GM21526 (cell line): ENCODE measurements around the gene USP24.

Source experiments
- ATAC-seq: cut with Tn5 transposase; IDR thresholded peaks from one replicate; pipeline ENCODE4 v1.9.1; 2021; ENCODE audit warnings: moderate library complexity; ENCODE audit not compliant: unreplicated experiment, low FRiP score

Gene USP24, protein sequence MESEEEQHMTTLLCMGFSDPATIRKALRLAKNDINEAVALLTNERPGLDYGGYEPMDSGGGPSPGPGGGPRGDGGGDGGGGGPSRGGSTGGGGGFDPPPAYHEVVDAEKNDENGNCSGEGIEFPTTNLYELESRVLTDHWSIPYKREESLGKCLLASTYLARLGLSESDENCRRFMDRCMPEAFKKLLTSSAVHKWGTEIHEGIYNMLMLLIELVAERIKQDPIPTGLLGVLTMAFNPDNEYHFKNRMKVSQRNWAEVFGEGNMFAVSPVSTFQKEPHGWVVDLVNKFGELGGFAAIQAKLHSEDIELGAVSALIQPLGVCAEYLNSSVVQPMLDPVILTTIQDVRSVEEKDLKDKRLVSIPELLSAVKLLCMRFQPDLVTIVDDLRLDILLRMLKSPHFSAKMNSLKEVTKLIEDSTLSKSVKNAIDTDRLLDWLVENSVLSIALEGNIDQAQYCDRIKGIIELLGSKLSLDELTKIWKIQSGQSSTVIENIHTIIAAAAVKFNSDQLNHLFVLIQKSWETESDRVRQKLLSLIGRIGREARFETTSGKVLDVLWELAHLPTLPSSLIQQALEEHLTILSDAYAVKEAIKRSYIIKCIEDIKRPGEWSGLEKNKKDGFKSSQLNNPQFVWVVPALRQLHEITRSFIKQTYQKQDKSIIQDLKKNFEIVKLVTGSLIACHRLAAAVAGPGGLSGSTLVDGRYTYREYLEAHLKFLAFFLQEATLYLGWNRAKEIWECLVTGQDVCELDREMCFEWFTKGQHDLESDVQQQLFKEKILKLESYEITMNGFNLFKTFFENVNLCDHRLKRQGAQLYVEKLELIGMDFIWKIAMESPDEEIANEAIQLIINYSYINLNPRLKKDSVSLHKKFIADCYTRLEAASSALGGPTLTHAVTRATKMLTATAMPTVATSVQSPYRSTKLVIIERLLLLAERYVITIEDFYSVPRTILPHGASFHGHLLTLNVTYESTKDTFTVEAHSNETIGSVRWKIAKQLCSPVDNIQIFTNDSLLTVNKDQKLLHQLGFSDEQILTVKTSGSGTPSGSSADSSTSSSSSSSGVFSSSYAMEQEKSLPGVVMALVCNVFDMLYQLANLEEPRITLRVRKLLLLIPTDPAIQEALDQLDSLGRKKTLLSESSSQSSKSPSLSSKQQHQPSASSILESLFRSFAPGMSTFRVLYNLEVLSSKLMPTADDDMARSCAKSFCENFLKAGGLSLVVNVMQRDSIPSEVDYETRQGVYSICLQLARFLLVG (N-terminal part only)

DNA sequence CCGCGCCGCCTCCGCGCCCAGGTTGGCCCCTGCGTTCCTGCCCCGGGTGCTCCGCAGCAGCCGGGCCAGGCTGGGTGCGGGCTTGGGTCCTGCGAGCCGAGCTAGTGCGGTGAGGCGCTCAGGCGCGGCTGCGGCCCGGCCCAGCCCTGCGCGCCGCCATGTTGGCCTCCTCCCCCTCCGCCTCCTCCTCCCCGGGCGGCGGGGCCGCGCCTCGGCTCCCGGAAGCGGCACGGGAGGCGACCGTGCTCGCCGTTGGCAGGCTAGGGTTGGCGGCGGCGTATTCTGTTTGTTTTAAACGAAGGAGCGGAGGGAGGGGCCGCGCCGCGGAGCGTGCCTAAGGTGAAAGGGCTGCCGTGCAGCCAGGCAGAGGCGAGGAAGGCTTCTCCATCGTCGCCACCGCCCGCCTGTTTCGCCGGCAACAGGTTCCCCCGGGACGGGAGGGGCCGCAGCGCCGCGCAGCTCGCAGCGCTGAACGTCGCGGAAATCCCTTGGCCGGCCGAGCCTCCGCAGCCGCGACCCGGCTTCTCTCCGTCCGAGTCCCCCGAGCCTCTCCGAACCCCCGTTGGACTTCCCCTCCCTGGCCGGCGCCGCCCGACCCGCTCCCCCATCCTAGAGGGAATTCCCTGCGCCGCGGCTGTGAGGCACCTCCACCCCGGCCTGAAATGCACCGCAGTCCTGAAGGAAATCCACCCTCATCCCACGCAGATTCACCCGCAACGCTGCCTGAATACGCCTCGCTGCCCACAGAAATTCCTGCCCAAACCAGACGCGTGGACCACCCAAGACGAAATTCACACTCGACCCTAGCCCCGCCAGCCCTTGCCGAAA, at the start of gene USP24:
Gene USP24 (minus strand): TSS at position 171 of the 828 bp plus-strand sequence. CDS start 251 bp downstream, outside the sequence.
- ATAC-seq: peak; percentile 70

DNA sequence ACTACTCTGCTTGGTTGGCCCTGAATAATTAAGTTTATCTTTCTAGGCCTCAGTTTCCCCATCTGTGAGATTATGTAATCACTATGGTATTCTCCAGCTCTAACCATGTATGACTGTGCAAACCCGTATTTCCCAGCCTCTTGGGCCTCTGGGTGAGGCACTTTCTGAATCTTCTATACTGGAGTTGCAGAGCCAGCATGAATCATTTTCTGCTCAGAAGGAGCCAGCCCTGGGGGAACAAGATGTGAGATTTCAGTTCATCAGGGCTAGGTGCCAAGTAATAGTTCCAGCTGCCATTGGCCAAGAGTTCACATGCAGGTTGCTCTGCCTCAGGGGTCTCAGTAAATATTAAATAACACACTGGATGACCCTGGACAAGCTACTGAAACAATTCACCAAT, 47.7 kb upstream of the USP24 start:
- ATAC-seq: no peak

DNA sequence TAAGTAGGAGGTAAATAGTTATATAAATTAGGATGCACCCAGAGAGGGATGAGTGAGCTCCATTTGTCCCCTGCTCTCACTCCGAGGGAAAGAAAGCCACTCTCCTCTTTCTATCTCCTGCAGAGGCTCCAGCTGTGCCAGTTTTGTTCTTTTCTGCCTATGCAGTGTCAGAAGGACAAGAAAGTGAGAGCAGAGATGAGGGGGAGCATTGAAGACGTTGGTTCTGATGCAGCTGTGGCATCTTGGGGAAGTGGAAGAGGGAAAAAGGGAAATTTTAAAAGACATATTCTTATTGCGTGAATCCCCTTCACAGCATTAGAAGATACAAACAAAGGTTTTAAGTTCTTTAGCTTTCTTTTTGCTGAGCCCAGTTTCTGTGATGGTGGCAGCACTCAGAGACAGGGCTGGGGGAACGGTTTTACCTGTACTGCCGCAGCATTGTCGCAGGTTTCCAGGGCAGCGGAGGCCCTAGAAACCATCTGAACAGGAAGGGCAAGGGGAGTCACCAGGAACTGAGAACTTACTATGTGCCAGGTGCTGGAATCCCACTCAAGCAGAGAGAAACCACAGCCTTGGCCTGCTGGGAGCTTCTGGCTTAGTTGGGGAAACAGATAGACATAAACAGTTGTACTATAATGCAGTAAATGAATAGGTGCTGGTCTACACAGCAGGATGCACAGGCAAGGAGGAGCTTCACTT, 44.9 kb upstream of the USP24 start:
- peak; percentile 47 for ATAC-seq

DNA sequence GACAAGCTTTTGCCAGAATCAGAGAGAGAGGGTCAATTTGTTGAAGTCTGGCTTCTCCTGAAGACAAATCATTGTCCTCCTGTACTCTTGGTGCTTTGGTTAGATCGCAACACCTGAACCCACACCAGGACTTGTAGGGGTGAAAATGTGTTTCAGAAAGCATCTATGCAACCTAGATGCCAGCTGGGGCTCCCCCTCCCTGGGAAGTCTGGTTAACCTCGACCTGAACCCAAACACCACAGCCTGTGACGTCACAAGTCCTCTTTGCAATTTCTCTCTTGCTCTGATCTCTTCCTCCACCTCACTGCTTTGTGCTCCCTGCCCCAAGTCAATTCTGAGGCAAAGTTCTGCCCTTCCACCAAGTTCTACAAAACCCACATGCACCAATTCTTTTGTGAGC, 42.8 kb upstream of the USP24 start:
- ATAC-seq: no peak

DNA sequence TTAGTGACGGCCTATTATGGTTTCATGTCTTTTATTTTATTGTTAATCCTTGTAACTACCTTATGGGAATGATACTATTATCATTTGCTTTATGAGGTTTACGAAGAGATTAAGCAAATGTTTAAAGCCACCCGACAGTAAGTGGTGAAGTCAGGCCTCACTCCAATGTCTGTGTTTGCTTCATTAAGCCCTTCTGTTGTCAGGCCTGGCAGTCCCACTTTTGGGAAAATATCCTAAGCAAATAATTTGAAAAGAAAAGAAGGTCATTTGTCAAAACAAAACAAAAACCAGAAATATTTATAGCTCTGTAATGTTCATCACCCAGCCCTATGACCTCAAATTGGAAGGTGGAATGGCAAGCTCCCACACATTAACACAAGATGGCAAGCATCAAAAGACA, 40.7 kb upstream of the USP24 start:
- ATAC-seq: no peak

DNA sequence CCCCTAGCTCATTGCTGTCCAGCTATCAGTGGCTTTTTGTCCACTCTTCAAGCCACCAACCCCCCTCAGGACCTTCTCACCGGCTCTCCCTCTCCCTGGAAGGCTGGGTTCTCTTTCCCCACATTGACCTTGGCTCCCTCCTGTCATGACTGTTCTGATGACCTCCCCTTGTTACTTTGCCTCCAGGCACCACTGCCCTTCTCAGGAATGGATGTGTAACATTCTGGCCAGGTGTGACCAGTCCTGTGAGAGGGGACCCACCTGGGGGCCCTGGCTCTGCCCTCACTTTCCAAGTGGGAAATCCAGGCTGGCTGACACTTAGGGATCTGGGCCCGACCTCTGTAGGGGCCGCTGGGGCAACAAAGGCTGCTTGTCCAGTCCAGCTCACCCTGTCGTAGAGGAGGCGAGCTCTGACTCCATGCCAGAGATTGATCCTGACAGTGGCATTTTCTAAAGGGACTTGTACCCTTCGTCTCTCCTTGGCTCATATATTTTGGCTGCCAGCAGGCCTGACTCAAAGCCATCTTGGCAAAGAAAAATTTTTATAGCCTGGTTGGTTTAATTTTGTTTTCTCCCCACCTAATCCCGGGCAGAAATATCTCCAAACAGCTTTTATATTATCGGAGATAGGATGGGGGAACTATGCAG, 37.9 kb upstream of the USP24 start:
- ATAC-seq: no peak

DNA sequence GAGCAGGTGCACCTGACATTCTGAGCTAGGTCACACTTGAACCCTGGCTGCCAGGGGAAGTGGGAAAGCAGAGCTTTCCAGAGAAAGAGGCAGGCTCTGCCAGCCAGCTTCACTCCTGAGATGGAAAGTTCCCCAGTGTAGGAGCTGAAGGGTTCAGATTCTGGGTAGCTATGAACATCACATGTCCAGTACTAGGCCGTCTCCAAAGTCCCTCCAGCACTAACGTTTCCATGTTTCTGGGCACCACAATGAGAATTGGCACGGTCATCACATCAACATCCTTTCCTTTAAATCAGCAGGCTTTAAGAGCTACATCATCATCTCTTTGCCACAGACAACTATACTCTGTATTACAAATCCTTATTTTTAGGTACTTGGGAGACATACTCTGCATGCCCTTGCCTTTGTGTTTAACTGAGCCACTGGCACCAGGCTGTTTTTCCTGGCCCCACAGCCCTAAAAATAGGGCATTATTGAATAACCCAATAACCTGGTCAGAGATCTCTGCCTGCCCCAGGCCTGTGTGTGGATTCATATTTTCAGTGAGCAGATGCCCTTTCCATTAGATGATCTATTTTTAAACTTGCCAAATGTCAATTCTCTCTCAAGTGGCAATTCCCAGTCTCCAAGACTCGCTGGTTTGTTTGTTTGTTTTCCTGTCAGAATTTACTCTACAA, 35.4 kb upstream of the USP24 start:
- no peak for ATAC-seq

DNA sequence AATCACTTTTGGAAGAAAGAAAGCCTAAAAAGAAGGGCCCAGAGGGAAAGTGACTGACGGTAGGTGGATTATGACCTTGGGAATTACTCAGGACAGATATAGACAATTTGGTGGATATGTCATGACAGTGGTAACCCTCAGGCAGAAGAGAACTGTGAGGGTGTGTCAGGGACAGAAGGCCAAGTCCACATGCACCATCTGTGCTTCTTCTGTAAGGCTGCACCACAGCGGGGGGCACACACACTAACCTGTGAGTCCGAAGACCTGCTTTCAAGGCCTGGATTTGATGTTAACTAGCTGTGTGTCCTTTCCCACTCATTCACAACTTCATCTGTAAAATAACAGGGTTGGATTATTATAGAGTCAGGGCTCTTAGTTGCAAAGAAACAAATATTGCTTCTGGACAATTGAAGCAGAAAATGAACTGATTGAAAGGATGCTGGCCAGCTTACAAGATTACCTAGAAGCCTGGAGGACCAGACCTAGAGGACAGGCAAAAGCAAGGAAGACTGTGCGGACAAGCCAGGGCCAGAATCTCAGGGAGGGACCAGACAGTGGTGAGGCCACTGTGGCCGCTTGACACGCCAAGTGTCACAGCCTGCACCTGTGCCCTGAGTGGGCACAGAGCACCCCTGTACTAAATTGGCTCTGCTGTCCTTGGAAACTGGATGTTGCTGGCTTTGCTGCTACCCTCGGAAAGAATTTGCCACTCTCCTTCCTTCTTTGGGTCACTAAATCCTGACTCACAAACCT, 34.7 kb upstream of the USP24 start:
- no peak for ATAC-seq

DNA sequence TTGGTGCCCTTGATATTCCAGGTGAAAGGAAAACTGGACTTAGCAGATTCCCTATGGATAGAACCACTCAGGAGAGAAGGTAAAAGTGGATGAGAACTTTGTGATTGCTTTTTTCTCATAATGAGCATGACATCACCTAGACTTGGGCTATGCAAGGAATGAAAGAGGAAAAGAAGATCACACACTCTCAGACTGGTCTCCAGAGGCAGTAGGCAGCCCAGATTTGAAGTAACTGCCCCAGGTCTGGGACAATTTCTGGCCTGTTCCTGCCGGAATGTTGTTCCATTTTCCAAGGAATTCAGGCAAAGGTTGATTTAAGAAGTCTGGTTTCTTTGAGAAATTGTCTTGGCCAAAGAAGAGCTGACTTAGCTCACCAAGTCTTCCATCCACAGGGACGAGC, 31.7 kb upstream of the USP24 start:
- ATAC-seq: no peak

DNA sequence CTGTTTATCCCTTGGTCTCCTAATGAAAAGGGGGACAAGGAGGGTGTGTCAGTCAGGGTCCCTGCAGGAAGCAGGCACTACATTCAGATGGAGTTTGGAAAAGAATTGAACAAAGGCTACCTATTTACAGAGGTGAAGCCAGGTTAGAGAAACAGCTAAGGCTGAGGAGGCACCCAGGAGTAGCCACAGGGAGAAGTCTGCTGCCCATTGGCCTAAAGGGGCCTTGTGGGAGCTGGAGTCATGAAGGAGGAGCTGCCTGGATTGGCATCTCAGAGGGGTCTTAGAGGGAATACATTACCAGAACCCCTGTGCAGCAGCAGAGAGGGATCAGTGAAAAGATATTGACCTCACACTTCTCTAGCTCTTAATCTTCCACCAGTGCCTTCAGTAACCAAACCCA, 31.2 kb upstream of the USP24 start:
- ATAC-seq: no peak

DNA sequence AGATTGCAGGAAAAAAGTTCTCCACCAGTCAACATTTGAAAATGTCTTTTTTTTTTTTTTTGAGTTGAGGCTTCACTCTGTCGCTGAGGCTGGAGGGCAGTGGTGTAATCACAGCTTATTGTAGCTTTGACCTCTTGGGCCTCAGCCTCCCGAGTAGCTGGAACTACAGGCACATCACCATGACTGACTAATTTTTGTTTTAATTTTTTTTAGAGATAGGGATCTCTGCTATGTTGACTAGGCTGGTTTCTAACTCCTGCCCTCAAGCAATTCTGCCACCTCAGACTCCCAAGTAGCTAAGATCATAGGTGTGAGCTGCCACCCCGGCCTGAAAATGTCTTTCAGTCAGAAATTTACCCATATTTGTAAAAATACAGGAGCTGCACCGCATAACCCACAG, 30.6 kb upstream of the USP24 start:
- no peak for ATAC-seq

DNA sequence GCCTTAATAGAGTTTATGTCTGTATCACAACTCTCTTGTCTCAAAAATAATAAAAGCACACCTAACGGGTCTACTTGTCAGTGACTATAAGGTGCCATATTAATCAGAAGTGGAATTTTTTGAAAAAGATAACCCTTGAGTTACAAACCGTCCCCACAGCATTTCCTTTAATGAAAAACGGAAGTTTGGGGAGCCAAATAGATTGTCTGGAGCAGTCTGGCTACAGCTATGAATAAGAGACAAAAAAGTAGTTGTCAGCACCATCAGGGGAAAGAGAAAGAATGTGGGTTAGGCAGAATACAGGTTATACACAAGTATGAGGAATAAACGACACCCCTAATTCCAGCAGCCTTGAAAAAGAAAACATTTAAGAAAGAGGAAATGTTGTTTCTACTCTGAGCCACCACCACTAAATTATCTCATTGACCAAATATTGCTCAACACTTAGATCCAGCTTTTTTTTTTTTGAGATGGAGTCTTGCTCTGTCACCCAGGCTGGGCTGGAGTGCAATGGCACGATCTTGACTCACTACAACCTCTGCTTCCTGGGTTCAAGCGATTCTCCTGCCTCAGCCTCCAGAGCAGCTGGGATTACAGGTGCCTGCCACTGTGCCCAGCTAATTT, 29.4 kb upstream of the USP24 start:
- ATAC-seq: no peak

DNA sequence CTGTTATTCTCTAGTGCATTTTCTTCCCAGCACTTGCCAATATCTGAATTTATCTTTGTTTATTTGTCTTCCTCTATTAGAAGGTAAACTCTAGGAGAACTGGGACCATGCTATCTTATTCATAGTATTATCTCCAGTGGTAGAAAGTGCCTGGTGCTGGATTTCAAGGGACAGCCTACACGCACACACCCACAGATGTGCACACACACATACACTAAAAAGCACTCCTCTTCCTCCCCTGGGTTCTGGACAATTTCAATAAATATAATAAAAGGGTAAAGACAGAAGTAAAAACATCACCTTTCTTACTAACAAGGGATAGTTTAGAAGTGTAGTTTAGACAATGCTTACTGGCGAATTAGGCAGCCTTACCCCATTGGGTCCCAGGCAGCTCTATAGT, 28.5 kb upstream of the USP24 start:
- ATAC-seq: no peak

DNA sequence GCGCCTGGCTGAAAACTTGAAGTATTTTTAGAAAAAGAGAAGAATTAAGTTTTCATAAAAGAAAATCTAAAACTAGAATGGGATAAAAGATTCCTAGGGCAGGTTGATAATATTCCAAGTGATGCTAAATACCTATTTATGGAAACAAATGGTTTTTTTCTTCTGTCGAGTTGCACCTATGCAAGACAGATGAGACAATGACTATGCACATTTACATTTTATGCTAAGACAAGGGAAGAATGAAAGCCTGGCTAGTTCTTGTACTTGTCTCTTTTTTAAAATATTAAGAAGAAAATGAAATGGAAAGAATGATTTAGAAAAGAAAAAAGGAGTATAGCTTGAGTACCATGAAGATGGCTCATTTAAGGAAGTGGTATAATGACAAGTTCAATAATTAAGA, 24.4 kb upstream of the USP24 start:
- ATAC-seq: no peak

DNA sequence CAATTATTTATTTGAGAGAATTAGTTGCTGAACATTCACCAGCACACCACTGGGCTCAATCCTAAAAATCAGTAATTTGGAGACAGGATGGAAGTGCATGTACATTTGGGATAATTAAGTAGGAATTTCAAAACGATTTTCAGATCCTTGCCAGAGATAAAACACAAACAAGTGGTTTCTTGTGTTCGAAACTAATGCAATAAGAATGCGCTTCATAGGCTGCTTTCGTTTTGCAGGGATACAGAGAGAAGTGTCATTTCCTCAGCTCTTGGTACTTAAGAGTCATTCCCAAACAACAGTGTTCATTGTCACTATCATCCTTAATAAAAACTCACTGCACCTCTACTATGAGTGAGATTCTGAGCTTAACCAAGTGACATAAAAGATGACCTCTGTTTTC, 20.6 kb upstream of the USP24 start:
- no peak for ATAC-seq

DNA sequence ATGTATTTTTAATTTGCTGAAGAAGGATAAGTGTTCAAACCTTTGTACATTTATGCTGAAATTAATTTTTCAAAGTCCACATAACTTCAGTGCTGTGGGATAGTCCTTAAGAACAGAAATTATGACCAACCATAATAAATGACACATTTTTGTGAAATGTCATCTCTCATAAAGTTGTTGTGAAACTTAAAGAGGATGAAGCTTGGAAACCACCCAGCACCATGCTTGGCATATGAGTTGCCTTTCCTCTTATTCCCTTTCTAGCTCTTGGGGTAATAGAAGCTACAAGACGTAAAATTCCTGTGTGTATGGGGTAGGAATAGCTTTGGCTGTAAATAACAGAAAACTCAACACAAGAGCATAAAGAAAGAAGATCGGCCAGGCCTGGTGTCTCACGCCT, 18.9 kb upstream of the USP24 start:
- no peak for ATAC-seq

DNA sequence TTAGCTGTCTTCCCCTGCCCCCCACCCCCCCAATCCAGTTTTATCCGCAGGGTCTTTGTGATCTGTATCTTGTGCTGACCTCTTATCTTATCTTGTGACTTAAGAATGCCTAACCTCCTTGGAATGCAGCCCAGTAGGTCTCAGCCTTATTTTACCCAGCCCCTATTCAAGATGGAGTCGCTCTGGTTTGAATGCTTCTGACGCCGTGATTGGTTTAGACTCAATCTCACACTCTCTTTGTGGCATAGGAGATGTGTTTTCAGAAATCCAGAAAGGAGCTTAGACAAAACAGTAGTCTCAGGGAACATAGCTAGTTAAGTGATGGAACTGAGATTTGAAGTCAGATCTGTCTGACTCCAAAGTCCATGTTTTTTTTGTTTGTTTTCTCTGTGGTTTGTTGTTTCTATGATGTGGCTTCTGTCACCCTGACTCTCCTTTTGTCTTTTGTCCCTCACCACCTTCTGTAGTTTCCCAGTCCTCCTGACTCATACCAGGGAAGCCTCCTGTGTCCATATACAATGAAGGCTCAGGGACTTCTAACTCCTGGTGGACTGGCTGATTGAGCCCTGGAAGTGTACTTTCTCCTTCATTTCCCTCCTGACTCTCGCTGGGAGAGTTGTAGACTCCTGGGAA, 18.1 kb upstream of the USP24 start:
- ATAC-seq: no peak
